ENCODE results near the gene MTUS2. TPM values are rescaled to one million over a fixed set of nuclear protein-coding genes. Genes with fewer than 3 reads are reported as not detected.

MTUS2 gene
- total and polyA plus RNA-seq, 2 experiments from 2014 or later: 0.27 to 0.38 TPM

DNA sequence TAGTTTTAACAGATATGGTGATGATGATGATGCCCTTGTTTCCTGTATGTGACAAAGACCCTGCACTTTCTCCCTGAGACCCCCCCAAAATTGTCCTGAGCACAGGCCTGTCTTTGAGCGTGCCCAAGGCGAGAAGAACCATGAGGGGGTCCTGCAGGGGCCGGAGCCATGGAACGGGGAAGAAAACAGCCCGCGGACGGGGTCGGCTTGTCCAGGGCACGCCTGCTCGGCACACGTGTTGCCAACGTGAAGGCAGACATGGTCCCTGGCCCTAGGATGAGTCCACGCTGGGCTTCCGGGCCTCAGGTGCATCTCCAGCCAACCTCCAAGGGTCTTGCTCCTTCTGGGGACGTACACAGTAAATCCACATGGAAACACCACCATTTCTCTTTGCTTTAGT, 684.6 kb downstream of the MTUS2 start:
- Mint-ChIP-seq H3K9me3 (no peaks in the 10 kb centered on the region), H3K4me1 (peaks cover 4% of the 10 kb centered on the region), H3K36me3 (ENCODE audit: low read depth) (no peaks in the 10 kb centered on the region), H3K27me3 (ENCODE audit: insufficient read depth, low read depth, poor library complexity) (peaks cover 27% of the 10 kb centered on the region), H3K4me3 (no peak overlapping the region), H3K27ac (no peak overlapping the region)
- Histone ChIP-seq H3K9me2 (ENCODE audit: insufficient read depth) (no peaks in the 10 kb centered on the region), H3K36me3 (ENCODE audit: insufficient read depth) (no peaks in the 10 kb centered on the region), H3F3A (replicated peaks; ENCODE audit: low read depth) (no peaks in the 10 kb centered on the region; the same call in 1 of the 2 replicates), H3K4me2 (no peak overlapping the region), H4K20me1 (replicated peaks; ENCODE audit: insufficient read depth) (peaks cover 4% of the 10 kb centered on the region; the same call in 1 of the 2 replicates), H3K79me2 (replicated peaks; ENCODE audit: insufficient read depth) (no peaks in the 10 kb centered on the region), H3K27me3 (ENCODE audit: insufficient read depth) (no peaks in the 10 kb centered on the region), H3K4me1 (ENCODE audit: insufficient read depth) (no peaks in the 10 kb centered on the region), H2AFZ (no peak overlapping the region), H3K4me3 (no peak overlapping the region), H3K27ac (ENCODE audit: low read depth) (no peak overlapping the region)
- TF ChIP-seq, protein P1, sequence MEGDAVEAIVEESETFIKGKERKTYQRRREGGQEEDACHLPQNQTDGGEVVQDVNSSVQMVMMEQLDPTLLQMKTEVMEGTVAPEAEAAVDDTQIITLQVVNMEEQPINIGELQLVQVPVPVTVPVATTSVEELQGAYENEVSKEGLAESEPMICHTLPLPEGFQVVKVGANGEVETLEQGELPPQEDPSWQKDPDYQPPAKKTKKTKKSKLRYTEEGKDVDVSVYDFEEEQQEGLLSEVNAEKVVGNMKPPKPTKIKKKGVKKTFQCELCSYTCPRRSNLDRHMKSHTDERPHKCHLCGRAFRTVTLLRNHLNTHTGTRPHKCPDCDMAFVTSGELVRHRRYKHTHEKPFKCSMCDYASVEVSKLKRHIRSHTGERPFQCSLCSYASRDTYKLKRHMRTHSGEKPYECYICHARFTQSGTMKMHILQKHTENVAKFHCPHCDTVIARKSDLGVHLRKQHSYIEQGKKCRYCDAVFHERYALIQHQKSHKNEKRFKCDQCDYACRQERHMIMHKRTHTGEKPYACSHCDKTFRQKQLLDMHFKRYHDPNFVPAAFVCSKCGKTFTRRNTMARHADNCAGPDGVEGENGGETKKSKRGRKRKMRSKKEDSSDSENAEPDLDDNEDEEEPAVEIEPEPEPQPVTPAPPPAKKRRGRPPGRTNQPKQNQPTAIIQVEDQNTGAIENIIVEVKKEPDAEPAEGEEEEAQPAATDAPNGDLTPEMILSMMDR (conservative IDR thresholded peaks at IDR 0.05; ENCODE audit: low read depth in 2 of 2): no peak
- TF ChIP-seq CREB1 (CRISPR knock-in tag; IDR thresholded peaks at IDR 0.05; ENCODE audit: low read depth) (no peak), JUNB (IDR thresholded peaks at IDR 0.05; ENCODE audit: unreplicated experiment) (no peak), REST (IDR thresholded peaks at IDR 0.05; ENCODE audit: unreplicated experiment) (no peak), ZNF331 (CRISPR knock-in tag; IDR thresholded peaks at IDR 0.05; ENCODE audit: low read depth) (no peak), EZH2 (IDR thresholded peaks at IDR 0.05; ENCODE audit: low read depth, unreplicated experiment) (no peak), ZNF114 (CRISPR knock-in tag; IDR thresholded peaks at IDR 0.05) (no peak), NANOG (IDR thresholded peaks at IDR 0.05; ENCODE audit: borderline replicate concordance) (no peak), STAT1 (IDR thresholded peaks at IDR 0.05; ENCODE audit: unreplicated experiment) (no peak)
- ATAC-seq: no peak
- DNase-seq (ENCODE audit: low spot score): no peak

DNA sequence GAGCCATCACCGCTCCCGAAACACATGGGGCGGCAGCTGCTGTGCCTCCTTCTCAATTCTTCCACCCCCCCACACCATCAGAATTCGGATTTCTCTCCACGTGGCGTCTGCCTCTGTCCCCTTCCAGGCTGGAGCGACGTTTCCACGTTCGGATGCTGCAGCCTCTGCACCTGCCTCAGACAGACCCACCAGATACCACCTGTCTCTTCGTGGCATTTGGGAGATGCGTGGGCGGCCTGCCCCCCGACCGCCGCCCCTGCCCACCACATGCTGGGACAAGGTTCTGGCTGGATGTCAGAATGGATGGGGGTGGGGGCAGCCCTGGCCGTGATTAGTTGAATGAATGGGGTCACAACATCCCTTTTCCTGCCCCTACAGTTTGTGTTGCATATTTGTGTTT, 685.4 kb downstream of the MTUS2 start:
- H3K36me3 Mint-ChIP-seq (ENCODE audit: low read depth): peaks cover 4% of the 10 kb centered on the region; the same call in 1 of the 3 replicates
- DNase-seq (ENCODE audit: low spot score): no peak
- Histone ChIP-seq H3K27ac (ENCODE audit: low read depth) (no peak overlapping the region), H4K20me1 (replicated peaks; ENCODE audit: insufficient read depth) (peaks cover 5% of the 10 kb centered on the region; the same call in 1 of the 2 replicates), H3K4me3 (no peak overlapping the region), H3K79me2 (replicated peaks; ENCODE audit: insufficient read depth) (no peaks in the 10 kb centered on the region), H3K27me3 (ENCODE audit: insufficient read depth) (no peaks in the 10 kb centered on the region), H3K4me2 (no peak overlapping the region), H3K36me3 (ENCODE audit: insufficient read depth) (no peaks in the 10 kb centered on the region), H3F3A (replicated peaks; ENCODE audit: low read depth) (no peaks in the 10 kb centered on the region; the same call in 1 of the 2 replicates), H3K9me2 (ENCODE audit: insufficient read depth) (no peaks in the 10 kb centered on the region), H3K4me1 (ENCODE audit: insufficient read depth) (no peaks in the 10 kb centered on the region), H2AFZ (no peak overlapping the region)
- peaks cover 31% of the 10 kb centered on the region for H3K27me3 Mint-ChIP-seq (ENCODE audit: insufficient read depth, low read depth, poor library complexity)
- ATAC-seq: no peak
- H3K4me3 Mint-ChIP-seq: no peak overlapping the region
- no peaks in the 10 kb centered on the region for H3K9me3 Mint-ChIP-seq
- peaks cover 4% of the 10 kb centered on the region for H3K4me1 Mint-ChIP-seq
- no peak overlapping the region for H3K27ac Mint-ChIP-seq
- TF ChIP-seq EZH2phosphoT487 (IDR thresholded peaks at IDR 0.05; ENCODE audit: unreplicated experiment): no peak
